ENCODE data around the gene TTC23.
A peak's percentile ranks its signal among the peaks of the same experiment; 100 is the strongest.

The TTC23 gene, protein sequence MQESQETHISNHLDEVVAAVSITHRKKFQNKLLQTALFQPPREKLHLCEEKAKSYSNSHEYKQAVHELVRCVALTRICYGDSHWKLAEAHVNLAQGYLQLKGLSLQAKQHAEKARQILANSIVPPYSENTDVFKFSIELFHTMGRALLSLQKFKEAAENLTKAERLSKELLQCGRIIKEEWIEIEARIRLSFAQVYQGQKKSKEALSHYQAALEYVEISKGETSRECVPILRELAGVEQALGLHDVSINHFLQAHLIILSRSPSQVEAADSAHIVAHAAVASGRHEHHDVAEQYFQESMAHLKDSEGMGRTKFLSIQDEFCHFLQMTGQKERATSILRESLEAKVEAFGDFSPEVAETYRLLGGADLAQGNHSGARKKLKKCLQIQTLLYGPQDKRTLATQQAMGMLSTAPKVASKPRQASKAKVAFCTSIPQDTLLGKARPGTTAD

DNA sequence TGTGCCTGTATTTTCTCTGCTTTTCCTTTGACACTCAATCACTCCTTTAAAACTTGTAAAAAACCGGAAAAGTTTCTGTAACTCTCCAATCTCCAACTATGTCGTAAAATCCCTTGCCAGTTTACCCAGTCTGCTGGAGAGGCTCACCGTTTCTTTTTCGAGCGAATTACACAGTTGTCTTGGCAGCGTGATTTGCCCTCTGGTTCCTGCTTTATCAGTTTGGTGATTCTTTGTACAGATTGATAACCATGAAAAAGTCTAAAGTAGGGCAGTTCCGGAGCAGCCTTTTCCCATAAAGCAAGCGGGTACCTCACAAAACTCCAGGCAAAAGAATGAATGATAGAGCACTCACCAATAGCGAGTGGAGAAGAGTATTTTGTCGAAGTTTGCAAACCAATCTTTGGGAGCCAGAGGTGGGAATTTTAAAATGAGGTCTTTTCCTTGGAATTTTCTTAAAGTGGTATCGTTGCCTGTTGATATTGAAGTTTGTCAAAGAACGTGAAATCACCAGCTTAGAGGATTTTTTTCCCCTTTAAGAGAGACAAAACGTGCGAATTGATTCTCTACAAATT lies at the start of gene TTC23:
TTC23 (minus strand) TSS at position 312 of the 572 bp plus-strand sequence. CDS start 20,869 bp downstream, outside the sequence.
- DNase-seq (ENCODE audit: low spot score): peak; percentile 70

DNA sequence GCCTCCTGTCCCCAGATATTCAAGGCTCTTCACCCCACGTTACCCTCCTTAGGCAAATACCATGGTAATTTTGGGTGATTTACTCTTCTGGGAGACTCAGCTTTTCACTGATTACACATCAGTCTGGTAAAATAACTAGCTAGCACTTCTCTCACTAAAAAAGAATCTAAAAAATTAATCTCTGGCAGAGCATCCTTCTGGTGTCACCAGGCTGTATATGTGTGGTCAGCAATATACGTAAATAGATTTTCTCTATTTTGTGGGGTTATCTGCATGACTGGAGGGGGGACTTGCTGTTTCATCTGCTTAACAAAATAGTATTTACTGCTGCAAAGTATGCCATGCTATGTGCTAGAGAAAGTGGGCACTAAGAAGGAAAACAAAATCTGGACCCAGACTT lies 47.0 kb upstream of the TTC23 start:
- DNase-seq (ENCODE audit: low spot score): no peak

DNA sequence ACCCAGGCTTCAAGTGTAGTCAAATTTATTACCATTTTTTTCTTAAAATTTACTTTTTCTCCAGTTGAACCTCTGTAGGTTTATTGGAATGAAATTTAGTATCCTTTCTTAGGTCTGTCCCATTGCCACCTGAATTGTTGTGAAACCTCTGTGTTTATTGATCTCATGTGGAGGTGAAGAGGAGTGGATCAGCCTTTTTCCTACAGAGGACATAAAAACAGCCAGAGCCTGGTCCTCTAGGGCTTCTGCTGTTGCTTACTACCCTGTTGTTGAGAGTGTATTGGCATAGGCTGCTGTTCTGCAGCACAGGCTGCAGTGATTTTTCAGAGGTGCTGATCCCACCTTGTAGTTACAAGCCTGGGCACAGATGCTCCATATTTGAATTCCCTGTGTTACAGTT lies 46.5 kb upstream of the TTC23 start:
- no peak for DNase-seq (ENCODE audit: low spot score)

DNA sequence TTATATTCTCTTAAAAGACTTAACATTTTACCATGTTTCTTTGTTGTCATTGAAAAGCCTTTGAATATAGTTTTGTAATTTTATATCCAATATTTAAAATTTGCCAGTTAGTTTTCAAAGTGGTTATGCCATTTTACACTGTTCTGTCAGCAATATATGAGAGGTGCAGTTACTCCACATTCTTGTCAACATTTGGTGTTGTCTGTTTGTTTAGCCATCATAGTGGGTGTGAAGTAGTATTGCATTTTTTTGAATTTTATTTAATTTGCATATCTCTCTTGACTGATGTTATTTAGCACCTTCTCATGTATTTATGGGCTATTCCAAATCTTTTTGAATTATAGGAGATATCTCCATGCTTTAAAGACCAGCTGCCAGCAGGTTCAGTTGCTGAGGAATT lies 42.3 kb upstream of the TTC23 start:
- no peak for DNase-seq (ENCODE audit: low spot score)

DNA sequence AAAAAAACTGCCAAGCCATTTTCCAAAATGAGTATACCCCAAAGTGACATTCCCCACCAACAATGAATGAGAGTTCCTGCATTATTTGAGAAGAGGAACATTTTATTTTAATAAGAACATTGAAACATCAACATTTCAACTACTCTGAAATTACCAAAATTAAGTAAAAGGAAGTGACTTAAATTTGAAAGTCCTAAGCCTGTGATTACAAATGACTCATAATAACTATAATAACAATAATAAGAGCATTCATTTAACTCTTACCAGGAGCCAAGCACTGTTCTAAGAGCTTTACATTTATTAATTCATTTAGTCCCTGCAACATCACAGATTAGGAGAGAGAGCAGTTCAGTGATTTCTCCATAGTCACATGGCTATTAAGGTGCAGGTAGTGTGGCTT lies 34.3 kb upstream of the TTC23 start:
- no peak for DNase-seq (ENCODE audit: low spot score)

DNA sequence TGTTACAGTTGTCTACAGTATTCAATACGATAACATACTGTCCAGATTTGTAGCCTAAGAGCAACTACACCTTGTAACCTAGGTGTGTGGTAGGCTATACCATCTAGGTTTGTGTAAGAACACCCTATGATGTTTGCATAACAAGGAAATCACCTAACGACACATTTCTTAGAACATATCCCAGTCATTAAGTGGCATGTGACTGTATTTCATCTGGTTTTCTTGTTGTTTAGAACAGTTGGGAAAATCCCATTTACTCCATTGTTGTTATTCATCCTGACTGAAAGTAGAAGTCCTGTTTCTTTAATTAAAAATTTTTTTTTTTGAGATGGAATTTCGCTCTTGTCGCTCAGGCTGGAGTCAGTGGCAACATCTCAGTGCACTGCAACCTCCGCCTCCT lies 33.2 kb upstream of the TTC23 start:
- no peak for DNase-seq (ENCODE audit: low spot score)

DNA sequence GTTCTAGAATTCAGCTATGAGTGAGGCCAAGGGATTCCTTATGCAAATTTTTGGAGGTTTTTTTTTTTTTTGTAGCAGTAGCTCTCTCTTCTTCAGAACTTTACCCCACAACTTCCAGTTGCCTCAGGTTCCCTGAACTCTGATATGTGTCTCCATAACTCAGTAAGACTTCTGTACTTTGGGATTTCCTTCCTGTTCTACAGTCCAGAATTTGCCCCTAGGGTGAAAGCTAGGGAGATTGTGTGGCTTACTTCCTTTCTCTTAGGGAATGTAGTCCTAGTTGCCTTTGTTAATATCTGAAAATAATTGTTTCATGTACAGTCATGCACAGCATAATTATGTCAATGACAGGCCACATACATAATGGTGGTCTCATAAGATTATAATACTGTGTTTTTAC lies 32.7 kb upstream of the TTC23 start:
- no peak for DNase-seq (ENCODE audit: low spot score)

DNA sequence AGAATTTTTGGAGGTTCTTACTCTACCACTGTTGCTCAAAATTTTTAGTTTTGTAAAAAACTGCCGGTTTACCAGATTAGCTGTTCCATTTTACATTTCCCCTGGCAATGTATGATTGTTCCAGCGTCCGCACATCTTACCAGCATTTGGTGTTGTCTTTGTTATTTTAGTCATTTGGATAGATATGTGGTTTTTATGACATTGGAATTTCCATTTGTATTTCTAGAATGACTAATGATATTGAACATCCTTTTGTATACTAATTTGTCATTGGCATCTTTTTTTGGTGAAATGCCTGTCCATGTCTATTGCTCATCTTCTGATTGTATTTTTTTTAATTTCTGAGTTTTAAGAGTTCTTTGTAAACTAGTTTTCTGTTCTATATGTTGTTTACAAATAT lies 30.4 kb upstream of the TTC23 start:
- no peak for DNase-seq (ENCODE audit: low spot score)

DNA sequence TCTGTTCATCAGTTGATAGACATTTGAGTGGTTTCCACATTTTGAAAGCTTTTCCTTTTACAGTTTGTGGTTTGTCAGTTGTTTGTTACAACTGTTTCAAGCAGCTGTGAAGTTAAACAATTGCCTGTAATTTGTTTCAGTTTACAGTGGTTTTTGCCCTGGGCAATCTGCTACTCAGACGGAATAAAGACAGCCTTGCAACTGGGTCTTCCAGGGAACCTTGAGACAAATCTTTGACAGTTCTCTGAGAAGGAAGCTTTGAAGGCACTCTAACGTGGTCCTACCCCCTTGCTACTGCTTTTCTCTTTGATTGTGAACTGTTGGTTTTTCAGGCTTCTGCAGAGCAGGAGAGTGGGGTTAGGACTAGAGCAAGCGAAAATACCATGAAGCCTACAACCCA lies 29.9 kb upstream of the TTC23 start:
- DNase-seq (ENCODE audit: low spot score): no peak

DNA sequence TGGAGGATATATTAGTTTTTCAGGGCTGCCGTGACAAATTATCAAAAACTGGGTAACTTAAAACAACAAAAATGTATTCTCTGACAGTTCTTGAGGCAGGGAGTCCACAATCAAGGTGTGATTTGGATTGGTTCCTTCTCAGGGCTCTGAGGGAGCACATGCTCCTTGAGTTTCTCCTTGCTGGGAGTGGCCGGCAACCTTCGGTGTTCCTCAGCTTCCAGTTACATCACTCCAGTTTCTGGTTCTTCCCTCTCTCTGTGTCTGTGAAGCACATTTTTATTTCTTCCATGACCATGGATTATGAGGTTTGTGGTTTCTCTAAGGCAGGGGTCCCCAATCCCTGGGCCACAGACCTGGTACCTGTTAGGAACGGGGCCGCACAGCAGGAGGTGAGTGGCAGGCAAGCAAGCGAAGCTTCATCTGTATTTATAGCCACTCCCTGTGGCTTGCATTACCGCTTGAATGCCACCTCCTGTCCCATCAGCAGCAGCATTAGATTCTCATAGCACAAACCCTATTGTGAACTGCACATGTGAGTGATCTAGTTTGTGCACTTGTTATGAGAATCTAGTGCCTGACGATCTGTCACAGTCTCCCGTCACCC lies 26.2 kb upstream of the TTC23 start:
- DNase-seq (ENCODE audit: low spot score): no peak

DNA sequence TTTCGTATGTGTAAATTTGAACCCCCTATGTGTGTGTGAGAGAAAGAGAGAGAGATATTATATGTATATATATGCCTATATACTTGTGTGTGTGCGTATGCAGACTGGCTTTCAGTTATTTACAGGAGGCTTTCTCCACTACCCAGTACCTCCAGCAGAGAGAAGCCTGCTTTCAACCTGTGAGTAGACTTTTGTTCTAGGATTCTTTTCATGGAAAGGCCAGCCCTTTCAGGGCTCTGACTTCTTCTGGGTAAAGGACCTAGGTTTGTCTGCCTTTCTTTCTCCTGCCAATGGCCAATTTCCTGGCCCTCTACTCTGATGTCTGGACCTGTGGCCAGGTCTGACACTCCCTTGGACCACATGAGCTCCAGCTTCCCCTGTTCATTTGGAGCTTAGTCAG lies 25.7 kb upstream of the TTC23 start:
- DNase-seq (ENCODE audit: low spot score): no peak

DNA sequence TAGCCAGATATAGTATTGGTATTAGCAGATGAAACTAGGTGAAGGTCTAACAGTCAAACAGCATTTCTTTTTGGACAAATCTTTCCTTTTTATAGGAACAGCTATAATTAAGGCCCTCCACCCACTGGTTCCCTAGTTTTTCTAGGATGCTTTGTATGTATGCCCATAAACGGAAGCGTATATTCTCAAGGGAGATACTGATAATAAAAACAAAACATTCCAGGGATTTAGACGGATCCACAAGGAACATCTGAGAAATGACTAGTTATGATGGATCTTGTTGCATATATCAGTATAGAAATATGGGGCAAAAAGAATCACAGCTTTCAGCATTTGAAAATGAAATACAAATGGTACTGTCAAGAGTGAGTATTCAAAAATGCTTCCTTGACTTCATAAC lies 24.4 kb upstream of the TTC23 start:
- DNase-seq (ENCODE audit: low spot score): no peak

DNA sequence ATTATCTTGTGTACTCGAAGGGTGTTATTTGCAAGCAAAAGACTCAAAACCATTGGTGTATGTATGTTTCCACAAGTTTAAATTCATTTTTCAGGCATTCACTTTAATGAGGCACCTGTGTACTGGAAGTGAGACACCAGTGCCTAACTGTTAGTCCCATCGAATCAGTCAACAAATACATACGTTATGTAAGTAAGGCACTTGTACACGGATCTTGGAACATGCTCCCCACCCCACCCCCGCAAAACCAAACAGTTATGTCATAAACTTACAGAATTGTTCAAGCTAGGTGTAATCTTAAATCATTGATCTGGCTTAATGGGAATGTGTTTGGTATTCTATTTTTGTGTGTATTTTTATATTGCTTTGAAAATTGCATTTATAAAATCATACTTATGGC lies 19.1 kb upstream of the TTC23 start:
- DNase-seq (ENCODE audit: low spot score): no peak

DNA sequence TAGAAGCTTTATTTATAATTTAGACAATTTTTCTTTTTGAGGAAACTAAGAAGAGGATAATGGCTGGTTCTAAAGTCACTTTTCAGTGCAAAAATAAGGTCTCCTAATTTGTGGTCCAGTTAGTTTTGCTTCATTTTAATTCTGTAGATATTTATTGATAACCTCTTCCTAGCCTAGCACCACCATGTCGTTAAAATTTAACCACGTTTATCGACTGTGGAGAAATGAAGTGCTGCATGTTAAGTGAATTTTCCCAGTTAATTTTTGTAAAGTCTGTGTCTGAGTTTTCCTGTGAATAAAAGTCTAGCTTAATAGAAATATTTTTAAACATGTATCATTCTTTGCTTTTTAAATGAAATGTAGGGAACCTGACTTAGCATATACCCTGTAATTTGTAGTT lies 18.6 kb upstream of the TTC23 start:
- DNase-seq (ENCODE audit: low spot score): no peak

DNA sequence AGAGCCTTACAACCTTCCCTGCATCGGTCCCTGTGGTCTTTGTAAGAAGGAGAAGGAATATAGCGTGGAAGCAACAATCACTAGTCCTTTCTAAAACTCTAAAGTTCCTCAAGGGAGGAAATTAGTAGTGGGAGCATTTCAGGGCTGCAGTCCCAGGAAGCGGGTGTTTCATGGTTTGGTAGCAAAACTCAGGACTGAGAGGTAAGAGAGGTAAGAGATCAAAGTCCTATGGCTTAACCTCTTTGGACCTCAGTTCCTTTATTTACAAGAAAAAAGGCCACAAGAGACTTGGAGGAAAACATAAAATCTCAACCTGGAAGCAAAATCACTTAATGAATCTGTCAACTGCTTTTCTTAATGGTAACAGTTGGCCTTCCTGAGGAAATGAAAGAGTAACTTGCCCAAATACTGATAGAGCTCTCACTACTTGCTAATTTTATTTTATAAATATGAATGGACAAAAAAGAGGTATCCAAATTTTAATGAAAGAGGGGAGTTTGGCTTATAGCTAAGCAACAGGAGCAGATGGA lies 16.2 kb upstream of the TTC23 start:
- DNase-seq (ENCODE audit: low spot score): no peak

DNA sequence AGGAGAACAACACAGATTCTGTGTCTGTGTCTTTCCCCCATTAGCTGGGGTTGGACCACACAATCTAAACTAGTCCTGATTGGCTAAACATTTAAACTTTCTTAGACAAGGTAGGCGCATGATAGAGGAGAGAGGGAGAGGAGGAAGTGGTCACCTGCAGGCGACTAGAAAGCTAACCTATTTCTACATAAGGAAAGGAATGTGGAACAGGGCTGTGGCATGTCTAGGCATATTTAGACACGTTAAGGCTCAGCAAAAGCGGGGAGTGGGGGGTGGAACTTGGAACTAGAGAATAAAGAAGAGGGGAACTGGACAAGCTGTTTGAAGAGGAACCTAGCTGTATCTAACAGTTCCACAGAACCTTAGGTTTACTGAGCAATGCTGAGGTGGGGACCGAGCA lies 14.7 kb upstream of the TTC23 start:
- no peak for DNase-seq (ENCODE audit: low spot score)

DNA sequence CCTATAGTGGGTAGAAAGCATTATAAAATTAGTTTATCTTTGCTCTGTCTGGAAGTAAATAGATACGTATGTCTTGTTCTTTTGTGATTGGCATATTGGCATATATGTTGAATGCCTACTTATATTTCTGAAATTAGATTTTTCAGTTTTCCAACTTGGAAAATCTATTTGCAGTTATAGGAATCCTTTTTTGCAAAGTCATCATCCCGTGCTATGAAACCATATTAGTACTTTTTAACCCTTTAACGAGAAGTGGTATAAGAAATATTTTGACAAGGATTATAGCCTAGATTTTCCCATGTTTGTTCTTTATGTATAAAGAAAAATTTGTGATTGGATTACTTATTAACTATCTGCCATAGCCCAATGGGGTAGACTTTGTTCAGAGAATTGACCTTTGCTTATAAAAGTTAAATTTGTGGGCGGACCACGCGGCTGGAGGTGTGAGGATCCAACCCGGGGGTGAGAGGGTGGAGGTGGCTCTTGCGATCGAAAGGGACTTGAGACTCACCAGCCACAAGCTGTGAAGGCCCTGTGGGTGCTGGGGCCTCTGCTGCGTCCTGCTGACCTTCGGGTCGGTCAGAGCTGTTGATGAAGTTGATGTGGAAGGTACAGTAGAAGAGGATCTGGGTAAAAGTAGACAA lies 7.8 kb upstream of the TTC23 start:
- no peak for DNase-seq (ENCODE audit: low spot score)

DNA sequence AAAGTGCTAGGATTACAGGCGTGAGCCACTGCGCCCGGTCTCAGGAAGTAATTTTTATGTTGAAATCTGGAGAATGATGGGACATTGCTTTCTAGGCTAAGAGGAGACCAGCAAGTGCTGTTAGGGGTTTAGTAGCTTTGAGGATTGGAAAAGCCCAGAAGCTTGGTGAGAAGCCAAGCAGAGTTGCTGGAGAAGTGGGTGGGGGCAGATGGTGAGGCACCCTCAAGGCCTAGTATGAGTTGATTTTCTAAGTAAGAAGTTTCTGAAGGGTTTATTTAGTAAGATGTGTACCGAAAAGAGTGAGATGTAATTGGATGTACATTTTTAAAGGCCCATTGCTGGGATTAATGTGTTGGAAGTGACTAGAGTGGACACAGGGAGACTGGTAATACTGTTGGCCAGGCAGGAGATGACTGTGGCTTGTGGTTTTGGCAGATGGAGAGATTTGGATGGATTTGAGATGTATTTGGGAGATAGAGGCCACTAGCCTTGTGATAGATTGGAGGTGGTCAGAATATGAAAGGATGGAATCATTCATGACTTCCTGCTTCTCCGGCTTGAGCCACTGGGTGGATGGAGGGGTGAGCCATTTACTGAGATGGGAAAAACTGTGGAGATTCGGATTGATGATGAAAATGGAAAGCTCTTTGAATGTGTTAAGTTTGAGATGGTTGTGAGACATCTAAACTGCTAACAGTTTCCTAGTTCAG lies 4.2 kb upstream of the TTC23 start:
- no peak for DNase-seq (ENCODE audit: low spot score)

DNA sequence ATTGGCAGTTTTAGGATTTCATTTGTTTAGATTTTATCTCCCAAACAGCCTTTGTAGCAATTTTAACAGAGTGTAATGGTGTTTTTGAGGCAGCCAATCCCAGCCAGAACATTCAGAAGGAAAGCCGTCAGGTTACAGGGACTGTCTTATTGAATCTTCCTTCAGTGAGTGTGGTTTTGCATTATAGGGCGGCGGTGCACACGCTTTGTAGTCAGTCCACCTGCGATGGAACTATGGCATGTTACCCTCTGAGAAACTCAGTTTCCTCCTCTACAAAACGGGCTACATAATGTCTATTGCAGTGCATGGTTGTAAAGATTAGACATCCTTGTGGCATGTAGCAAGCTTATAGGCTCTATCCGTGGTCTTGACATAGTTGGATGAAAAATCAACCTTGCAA lies 2.9 kb upstream of the TTC23 start:
- DNase-seq (ENCODE audit: low spot score): peak; percentile 6

DNA sequence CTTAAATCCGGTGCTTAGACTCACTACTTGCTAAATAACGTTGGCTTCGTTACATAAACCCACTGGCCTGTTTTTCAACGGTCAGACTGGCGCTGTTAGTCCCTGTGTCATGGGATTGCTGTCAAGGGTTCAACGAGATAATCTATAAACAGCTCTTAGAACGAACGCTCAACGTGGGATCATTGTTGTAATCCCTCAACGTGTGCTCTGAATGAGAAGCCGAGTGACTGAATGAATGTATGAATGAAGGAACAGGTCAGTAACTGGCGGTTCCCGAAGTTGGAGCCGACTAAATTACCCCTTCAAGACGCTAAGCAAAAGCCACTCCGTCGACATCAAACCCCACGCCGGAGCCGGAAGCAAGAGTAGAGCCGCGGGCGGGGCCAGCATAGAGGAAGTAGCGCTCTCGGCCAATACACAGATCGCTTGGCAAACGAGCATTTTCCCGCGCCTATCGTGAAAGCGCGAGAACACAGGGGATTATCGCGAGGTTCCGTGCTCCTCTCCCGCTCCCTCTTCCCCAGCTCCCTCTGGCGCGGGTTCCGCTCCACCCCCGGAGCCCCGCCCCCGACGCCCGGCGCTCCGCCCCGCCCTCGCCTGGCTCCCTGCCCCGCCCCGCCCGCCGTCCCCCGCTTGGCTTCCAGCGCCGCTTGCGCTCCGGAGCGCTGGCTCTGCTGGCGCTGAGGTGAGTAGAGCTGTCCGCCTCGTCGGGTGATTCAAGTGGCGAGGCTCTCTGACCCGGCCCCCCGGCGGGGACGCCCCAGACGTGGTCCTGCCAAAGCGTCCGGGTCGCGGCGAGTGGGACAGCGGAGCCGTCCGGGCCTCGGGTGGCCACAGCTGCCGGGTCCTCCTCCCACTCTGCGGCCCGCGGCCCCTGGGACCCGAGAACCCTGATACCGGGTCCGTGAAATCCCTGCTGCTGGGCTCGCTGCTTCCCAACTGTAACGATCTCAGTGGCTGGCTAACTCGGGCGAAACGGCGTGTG lies 1.8 kb upstream of the TTC23 start, which contains the start of gene LRRC28:
LRRC28 (plus strand) TSS at position 625 of the 985 bp plus-strand sequence. CDS start 4,477 bp downstream, outside the sequence.
- DNase-seq (ENCODE audit: low spot score): peak; percentile 99

DNA sequence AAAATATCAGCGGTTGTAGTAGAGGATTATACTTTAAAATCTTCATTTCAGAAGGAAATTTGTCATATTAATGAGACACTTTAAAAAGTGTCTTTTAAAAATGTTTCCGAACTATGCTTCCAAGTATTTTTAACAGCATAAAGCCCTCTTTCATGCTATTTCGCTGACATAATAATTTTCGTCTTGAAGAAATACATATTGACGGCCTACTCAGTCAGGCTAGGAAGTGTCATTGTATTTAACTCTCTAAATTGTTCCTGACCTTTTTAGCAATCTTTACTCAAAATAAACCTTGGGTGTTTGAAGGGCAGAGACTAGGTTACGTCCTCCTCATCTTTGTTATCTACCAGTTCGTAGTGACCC lies 1.1 kb upstream of the TTC23 start:
- no peak for DNase-seq (ENCODE audit: low spot score)
